Measurements from ENCODE around the gene CDK5RAP1. TPM values are rescaled to one million over a fixed set of nuclear protein-coding genes. Genes with fewer than 3 reads are reported as not detected.
"Not testable (repeated sequence)": the region's sequence is repeated elsewhere in the genome, so short reads cannot be mapped to it uniquely, and the experiment has no call there.

The CDK5RAP1 gene
- total RNA-seq, 3 donors from 2014 or later: 21.8 to 32.4 (median 29.4) TPM

DNA sequence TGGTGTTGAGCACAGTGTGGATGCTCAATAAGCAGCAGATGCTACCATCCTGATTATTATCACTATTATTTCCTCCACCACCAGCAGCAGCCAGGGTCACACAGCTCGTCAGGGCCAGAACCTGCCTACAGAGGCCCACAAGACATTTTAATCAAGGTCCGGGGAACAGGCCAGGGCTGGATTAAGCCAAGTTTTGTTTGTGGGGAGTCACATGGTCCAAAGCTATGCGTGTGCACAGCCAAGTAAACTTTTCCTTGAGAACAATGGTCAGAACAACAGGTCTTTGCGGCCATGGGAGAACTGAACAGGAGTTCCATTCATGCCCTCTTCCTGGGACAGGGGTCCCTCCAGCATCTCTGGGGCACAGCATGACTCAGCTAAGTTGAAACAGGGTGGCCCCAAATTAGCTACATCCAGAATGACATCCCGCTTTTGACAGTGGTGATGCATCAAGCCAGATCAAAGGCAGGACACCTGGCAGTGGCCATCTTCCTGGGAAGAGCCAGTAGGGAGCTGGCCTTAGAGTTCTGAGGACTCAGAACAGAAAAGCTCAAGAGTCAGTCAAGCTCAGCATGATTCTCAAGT is 30.6 kb upstream of the CDK5RAP1 start:
- Histone ChIP-seq H3K9me3 (no peaks in the 10 kb centered on the region), H3K27me3 (no peaks in the 10 kb centered on the region), H3K36me3 (no peaks in the 10 kb centered on the region), H3K27ac (peak overlapping the region; percentile 23 to 68), H3K4me1 (no peaks in the 10 kb centered on the region), H3K4me3 (no peak overlapping the region)
- DNase-seq (ENCODE audit: low spot score in 2 of 2): peak in 1 of 2 donors; percentile 34
- intact Hi-C loops (cut with DNase I; ENCODE audit: low total_unique reads): no loop called here
- TF ChIP-seq POLR2AphosphoS5 (IDR thresholded peaks at IDR 0.05) (no peak), POLR2A (IDR thresholded peaks at IDR 0.05) (no peak)
- TF ChIP-seq, protein P1, sequence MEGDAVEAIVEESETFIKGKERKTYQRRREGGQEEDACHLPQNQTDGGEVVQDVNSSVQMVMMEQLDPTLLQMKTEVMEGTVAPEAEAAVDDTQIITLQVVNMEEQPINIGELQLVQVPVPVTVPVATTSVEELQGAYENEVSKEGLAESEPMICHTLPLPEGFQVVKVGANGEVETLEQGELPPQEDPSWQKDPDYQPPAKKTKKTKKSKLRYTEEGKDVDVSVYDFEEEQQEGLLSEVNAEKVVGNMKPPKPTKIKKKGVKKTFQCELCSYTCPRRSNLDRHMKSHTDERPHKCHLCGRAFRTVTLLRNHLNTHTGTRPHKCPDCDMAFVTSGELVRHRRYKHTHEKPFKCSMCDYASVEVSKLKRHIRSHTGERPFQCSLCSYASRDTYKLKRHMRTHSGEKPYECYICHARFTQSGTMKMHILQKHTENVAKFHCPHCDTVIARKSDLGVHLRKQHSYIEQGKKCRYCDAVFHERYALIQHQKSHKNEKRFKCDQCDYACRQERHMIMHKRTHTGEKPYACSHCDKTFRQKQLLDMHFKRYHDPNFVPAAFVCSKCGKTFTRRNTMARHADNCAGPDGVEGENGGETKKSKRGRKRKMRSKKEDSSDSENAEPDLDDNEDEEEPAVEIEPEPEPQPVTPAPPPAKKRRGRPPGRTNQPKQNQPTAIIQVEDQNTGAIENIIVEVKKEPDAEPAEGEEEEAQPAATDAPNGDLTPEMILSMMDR (IDR thresholded peaks at IDR 0.05): no peak

DNA sequence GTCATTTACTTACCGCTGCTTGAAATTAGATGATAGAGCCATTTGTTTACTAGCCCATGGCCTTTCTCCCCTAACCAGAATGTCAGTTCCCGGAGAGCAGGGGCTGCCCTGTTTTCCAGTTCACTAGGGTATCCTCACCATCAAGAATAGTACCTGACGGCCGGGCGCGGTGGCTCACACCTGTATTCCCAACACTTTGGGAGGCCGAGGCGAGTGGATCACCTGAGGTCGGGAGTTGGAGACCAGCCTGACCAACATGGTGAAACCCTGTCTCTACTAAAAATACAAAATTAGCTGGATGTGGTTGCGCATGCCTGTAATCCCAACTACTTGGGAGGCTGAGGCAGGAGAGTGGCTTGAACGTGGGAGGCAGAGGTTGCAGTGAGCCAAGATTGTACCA is 22.6 kb upstream of the CDK5RAP1 start:
- intact Hi-C loops (cut with DNase I; ENCODE audit: low total_unique reads); DNase-seq (ENCODE audit: low spot score in 2 of 2); H3K4me3 ChIP-seq; H3K9me3 ChIP-seq; H3K36me3 ChIP-seq; H3K27me3 ChIP-seq; H3K4me1 ChIP-seq: not testable (repeated sequence)
- peak overlapping the region in 1 of 2 donors; percentile 53 for H3K27ac ChIP-seq

DNA sequence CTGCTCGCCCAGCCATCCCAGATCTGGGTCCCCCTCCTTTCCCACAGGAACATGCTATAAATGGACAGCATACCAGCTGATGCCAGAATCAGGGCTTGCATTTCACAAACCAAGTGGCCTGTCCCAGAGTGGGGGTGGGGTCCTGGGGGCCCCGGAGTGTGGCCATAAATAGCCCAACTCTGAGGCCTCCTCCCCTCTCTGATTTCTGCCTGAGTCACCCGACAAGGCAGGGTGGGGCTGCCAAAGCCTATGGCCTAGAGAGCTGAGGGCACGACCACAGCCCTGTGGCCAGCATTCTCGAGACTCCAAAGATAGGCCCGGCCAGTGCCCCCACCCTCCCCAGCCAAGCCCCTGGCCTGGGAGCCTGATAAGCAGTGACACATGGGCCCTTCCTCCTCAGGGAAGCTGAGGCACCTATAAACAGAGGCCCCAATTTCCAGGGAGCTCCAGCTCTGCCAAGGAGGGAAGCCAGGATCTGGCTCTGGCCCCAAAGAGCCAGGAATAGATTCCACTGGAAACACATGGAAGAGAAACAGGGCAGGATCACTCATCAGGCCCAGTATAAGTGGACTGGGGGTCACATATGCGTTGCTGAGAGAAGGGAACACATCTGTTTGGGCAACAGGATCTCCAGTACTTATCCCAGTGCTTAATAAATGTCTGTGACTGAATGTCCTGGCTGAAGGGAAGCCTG is 22.0 kb upstream of the CDK5RAP1 start:
- Histone ChIP-seq H3K4me1 (no peaks in the 10 kb centered on the region), H3K36me3 (no peaks in the 10 kb centered on the region), H3K27me3 (no peaks in the 10 kb centered on the region), H3K9me3 (no peaks in the 10 kb centered on the region), H3K4me3 (no peak overlapping the region), H3K27ac (peak overlapping the region in 1 of 2 donors; percentile 53)
- no peak for DNase-seq (ENCODE audit: low spot score in 2 of 2)
- intact Hi-C loops (cut with DNase I; ENCODE audit: low total_unique reads): no loop called here
- TF ChIP-seq POLR2A (IDR thresholded peaks at IDR 0.05): no peak
- no peak for TF ChIP-seq POLR2AphosphoS5 (IDR thresholded peaks at IDR 0.05)
- TF ChIP-seq, protein P1 (IDR thresholded peaks at IDR 0.05): no peak

DNA sequence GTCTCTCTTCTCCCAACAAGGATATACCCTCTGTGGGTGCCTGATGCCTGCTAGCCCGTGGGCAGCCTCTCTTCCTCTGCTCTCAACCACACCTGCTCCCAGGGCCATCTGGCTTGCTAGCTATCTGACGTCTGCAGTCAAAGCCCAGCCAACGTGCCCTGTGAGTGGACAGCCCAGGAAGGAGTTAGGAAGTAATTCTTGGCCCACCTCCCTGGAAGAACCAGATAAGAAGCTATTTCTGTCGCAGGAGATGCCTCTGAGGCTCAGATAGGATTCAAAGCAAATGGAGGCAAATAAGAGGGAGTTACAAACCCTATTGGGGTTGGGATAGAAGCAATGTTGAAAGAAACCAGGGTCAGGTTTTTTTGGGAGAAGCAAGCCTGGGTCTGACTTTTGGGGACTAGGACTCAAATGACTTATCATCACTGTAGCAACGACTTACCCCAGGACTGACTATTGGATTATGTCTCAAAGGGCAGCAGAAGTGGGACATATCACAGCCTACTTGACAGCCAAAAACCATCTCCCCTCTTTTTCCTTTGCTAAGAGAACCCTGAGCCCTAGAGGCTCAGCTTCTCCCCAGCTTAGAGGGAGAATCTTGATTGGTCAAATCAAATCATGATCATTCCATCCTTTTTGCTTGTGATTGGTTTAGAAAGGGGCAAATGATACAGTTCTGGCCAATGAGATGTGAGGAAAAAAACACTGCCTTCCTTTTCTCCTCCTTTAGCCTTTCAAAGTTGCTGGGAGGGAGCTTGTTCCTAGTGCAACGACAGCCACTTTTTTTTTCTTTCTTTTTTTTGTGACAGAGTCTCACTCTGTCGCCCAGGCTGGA is 18.0 kb upstream of the CDK5RAP1 start:
- no peak for TF ChIP-seq POLR2A (IDR thresholded peaks at IDR 0.05)
- TF ChIP-seq, protein P1 (IDR thresholded peaks at IDR 0.05): no peak
- TF ChIP-seq POLR2AphosphoS5 (IDR thresholded peaks at IDR 0.05): no peak
- H3K36me3 ChIP-seq: no peaks in the 10 kb centered on the region
- no peaks in the 10 kb centered on the region for H3K4me1 ChIP-seq
- no peaks in the 10 kb centered on the region for H3K9me3 ChIP-seq
- intact Hi-C loops (cut with DNase I; ENCODE audit: low total_unique reads): no loop called here
- no peaks in the 10 kb centered on the region for H3K27me3 ChIP-seq
- no peak for DNase-seq (ENCODE audit: low spot score in 2 of 2)
- H3K4me3 ChIP-seq: no peak overlapping the region
- H3K27ac ChIP-seq: no peak overlapping the region

DNA sequence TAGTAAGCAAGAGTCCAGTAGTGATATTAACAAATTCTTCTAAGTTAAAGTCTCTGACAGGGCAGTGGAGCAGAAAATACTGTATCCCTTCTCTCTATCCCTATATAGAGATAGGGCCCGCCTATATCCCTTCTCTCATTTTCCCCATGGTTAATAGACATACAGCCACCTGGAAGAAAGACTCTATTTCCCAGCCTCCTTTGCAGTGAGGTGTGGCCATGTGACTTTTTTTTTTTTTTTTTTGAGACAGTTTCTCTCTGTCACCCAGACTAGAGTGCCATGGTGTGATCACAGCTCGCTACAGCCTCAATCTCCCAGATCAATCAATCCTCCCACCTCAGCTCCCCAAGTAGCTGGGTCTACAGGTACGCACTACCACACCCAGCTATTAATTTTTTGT is 16.7 kb upstream of the CDK5RAP1 start:
- intact Hi-C loops (cut with DNase I; ENCODE audit: low total_unique reads): no loop called here
- Histone ChIP-seq H3K9me3 (no peaks in the 10 kb centered on the region), H3K27me3 (no peaks in the 10 kb centered on the region), H3K36me3 (no peaks in the 10 kb centered on the region), H3K4me1 (no peaks in the 10 kb centered on the region), H3K27ac (no peak overlapping the region), H3K4me3 (no peak overlapping the region)
- TF ChIP-seq, protein P1 (IDR thresholded peaks at IDR 0.05): no peak
- TF ChIP-seq POLR2AphosphoS5 (IDR thresholded peaks at IDR 0.05): no peak
- no peak for TF ChIP-seq POLR2A (IDR thresholded peaks at IDR 0.05)
- DNase-seq (ENCODE audit: low spot score in 2 of 2): no peak
